Upper lobe of right lung (tissue), 1 donor: Measurements from ENCODE around the gene GPC5. TPM values are rescaled to one million over a fixed set of nuclear protein-coding genes. Genes with fewer than 3 reads are reported as not detected.

Experiments
- ATAC-seq: fragments of 200-7000 bp; cut with Tn5 transposase; one replicate; pipeline ENCODE4 v1.9.1; 2020; ENCODE audit warnings: mild to moderate bottlenecking, moderate library complexity
- DNase-seq: peaks from one replicate; pipeline ENCODE4 v3.0.0-alpha.2; 2020
- H3K27ac ChIP-seq: fragments of 200-600 bp; one replicate; pipeline ENCODE4 v1.8.0; 2022
- H3K27me3 ChIP-seq: fragments of 200-600 bp; one replicate; pipeline ENCODE4 v1.8.0; 2022; ENCODE audit warnings: mild to moderate bottlenecking
- H3K36me3 ChIP-seq: fragments of 200-600 bp; one replicate; pipeline ENCODE4 v1.8.0; 2022
- H3K4me1 ChIP-seq: fragments of 200-600 bp; one replicate; pipeline ENCODE4 v1.8.0; 2022
- H3K4me3 ChIP-seq: fragments of 200-600 bp; one replicate; pipeline ENCODE4 v1.8.0; 2022; ENCODE audit warnings: mild to moderate bottlenecking
- H3K9me3 ChIP-seq: fragments of 200-600 bp; one replicate; pipeline ENCODE4 v1.8.0; 2022
- CTCF ChIP-seq: fragments of 200-600 bp; IDR thresholded peaks from one replicate; pipeline ENCODE4 v1.8.0; 2022; ENCODE audit warnings: antibody characterized with exemption
- intact Hi-C: fragments of 100-400 bp; cut with DNase I; formaldehyde crosslinking; loops from one replicate; pipeline ENCODE4 v1.11.0; 2022
- total RNA-seq: library from RNA; stranded (reverse); fragmentation: NEBNext Ultra II Directional; extraction: Animal tissue kit (Norgen Biotek cat#: 25700); gene quantifications from one replicate; pipeline ENCODE4 v1.2.1, GENCODE V29; 2021
- donor health status: DM: no; HTN: yes; CAD: no; lungs with severe emphysema.

Gene GPC5
- total RNA-seq, 1 donor from 2014 or later = 8.1 TPM

- H3K4me1 ChIP-seq = no peaks in the 10 kb centered on the region
- H3K4me3 ChIP-seq = no peak overlapping the region
- DNase-seq (no peak), ATAC-seq (no peak)
- no peaks in the 10 kb centered on the region for H3K27me3 ChIP-seq
- TF ChIP-seq CTCF = no peak
- H3K9me3 ChIP-seq = no peaks in the 10 kb centered on the region
- no peak overlapping the region for H3K27ac ChIP-seq
- intact Hi-C loops = no loop called here
- no peaks in the 10 kb centered on the region for H3K36me3 ChIP-seq
These were observed 1005.2 kb downstream of the GPC5 start for GRCh38 chr13:92403606-92404005.

DNA sequence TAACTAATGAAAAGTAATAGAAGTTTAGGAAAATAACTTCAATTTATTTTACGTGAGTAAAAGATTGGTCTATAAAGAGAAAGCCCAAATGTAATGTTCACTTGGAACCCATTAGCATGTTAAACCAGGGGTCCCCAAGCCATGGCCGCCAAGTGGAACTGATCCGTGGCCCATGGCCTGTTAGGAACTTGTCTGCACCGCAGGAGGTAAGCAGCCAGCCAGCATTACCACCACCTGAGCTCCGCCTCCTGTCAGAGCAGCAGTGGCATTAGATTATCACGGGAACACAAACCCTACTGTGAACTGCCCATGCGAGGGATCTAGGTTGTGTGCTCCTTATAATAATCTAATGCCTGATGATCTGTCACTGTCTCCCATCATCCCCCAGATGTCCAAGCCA is 1009.4 kb downstream of the GPC5 start:
- ATAC-seq (no peak), DNase-seq (no peak)
- Histone ChIP-seq H3K36me3 (no peaks in the 10 kb centered on the region), H3K27ac (no peak overlapping the region), H3K27me3 (no peaks in the 10 kb centered on the region), H3K4me1 (no peaks in the 10 kb centered on the region), H3K9me3 (no peaks in the 10 kb centered on the region), H3K4me3 (no peak overlapping the region)
- intact Hi-C loops = no loop called here
- no peak for TF ChIP-seq CTCF

GRCh38 chr13:92412481-92412880 is 1014.1 kb downstream of the GPC5 start:
- intact Hi-C loops = no loop called here
- no peak overlapping the region for H3K27ac ChIP-seq
- H3K36me3 ChIP-seq = no peaks in the 10 kb centered on the region
- no peak for TF ChIP-seq CTCF
- no peaks in the 10 kb centered on the region for H3K27me3 ChIP-seq
- no peaks in the 10 kb centered on the region for H3K9me3 ChIP-seq
- no peak for DNase-seq
- no peak overlapping the region for H3K4me3 ChIP-seq
- no peak for ATAC-seq
- no peaks in the 10 kb centered on the region for H3K4me1 ChIP-seq

- no peak for DNase-seq
- no peak for TF ChIP-seq CTCF
- Histone ChIP-seq H3K27me3 (no peaks in the 10 kb centered on the region), H3K27ac (no peak overlapping the region), H3K9me3 (no peaks in the 10 kb centered on the region), H3K4me3 (no peak overlapping the region), H3K4me1 (no peaks in the 10 kb centered on the region), H3K36me3 (no peaks in the 10 kb centered on the region)
- no peak for ATAC-seq
- intact Hi-C loops = no loop called here
These were observed 1014.6 kb downstream of the GPC5 start for GRCh38 chr13:92412996-92413395.

DNA sequence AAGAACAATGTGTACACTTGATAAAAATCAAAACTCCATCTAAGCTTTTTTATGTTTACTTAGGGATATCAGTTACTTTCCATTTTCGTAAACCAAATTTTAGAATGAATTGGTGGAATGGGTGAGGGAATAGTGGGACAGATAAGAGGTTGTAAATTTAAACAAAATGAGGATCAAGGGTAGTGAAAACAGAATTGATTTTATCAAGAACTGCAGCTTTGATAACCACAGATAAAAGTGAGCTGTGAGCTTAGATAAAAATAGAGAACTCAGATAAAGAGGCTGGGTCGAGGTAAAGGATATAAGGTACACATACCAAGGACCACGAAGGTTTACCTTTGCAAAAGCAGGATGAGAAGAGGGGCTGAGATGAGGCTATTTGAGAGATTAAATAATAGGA is 1015.0 kb downstream of the GPC5 start:
- Histone ChIP-seq H3K9me3 (no peaks in the 10 kb centered on the region), H3K27ac (no peak overlapping the region), H3K27me3 (no peaks in the 10 kb centered on the region), H3K36me3 (no peaks in the 10 kb centered on the region), H3K4me1 (no peaks in the 10 kb centered on the region), H3K4me3 (no peak overlapping the region)
- intact Hi-C loops = no loop called here
- no peak for ATAC-seq
- no peak for TF ChIP-seq CTCF
- no peak for DNase-seq

- ATAC-seq = no peak
- intact Hi-C loops = no loop called here
- no peak for TF ChIP-seq CTCF
These were observed 1016.4 kb downstream of the GPC5 start for GRCh38 chr13:92414851-92415250.

More at GRCh38 chr13:92414851-92415250, 1016.4 kb downstream of the GPC5 start:
- DNase-seq = no peak
- Histone ChIP-seq H3K36me3 (no peaks in the 10 kb centered on the region), H3K27ac (no peak overlapping the region), H3K9me3 (no peaks in the 10 kb centered on the region), H3K4me1 (no peaks in the 10 kb centered on the region), H3K27me3 (no peaks in the 10 kb centered on the region), H3K4me3 (no peak overlapping the region)
